ENCODE results near the gene CWC25. TPM values are rescaled to one million over a fixed set of nuclear protein-coding genes. Genes with fewer than 3 reads are reported as not detected.

CWC25 gene
- total and polyA plus RNA-seq, 9 of the 15 experiments (the other 6 are each of a cell fraction or from before 2014, with no cell fraction given) = 16.5 to 27.4 (median 23.0) TPM

DNA sequence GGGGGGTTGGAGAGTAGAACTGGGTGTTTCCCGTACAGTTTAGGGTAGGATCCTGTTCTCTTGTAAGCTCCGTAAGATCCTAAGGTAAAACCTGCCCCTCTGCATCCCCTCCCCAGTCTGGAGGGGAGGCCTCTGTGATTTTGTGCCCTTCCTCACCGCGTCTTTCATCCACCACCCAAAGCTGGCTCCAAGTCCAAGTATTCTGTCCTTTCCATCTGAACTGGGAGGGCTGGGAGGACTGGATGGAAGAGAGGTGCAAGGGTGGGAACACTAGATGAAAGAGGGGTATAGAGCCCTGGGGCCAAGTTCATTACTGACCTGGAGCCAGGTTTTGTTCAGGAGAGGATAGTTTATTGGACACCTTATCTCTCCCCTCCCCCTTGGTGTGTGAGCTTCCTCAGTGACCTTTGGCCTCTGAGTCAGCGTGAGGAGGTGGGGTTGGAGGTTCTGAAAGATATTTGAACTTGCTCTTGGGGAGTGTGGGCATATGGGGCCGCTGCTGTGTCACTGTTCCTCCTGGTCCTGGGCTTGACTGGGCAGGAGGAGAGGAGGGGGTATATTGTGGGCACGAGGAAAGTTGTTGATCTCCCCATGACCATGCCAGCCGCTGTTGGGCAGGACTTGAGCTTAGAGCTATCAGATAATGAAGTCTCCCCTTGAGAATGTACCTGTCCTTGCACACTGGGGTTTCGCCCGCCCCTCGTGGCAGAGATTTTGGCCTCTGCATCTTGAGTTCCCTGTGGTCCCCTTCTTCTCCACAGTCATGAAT is 46.3 kb upstream of the CWC25 start (continued):
- TF ChIP-seq, protein P1, sequence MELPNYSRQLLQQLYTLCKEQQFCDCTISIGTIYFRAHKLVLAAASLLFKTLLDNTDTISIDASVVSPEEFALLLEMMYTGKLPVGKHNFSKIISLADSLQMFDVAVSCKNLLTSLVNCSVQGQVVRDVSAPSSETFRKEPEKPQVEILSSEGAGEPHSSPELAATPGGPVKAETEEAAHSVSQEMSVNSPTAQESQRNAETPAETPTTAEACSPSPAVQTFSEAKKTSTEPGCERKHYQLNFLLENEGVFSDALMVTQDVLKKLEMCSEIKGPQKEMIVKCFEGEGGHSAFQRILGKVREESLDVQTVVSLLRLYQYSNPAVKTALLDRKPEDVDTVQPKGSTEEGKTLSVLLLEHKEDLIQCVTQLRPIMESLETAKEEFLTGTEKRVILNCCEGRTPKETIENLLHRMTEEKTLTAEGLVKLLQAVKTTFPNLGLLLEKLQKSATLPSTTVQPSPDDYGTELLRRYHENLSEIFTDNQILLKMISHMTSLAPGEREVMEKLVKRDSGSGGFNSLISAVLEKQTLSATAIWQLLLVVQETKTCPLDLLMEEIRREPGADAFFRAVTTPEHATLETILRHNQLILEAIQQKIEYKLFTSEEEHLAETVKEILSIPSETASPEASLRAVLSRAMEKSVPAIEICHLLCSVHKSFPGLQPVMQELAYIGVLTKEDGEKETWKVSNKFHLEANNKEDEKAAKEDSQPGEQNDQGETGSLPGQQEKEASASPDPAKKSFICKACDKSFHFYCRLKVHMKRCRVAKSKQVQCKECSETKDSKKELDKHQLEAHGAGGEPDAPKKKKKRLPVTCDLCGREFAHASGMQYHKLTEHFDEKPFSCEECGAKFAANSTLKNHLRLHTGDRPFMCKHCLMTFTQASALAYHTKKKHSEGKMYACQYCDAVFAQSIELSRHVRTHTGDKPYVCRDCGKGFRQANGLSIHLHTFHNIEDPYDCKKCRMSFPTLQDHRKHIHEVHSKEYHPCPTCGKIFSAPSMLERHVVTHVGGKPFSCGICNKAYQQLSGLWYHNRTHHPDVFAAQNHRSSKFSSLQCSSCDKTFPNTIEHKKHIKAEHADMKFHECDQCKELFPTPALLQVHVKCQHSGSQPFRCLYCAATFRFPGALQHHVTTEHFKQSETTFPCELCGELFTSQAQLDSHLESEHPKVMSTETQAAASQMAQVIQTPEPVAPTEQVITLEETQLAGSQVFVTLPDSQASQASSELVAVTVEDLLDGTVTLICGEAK (IDR thresholded peaks at IDR 0.05) = no peak
- TF ChIP-seq, protein P1 (CRISPR knock-in tag; IDR thresholded peaks at IDR 0.05) = no peak
- TF ChIP-seq CTBP1 (IDR thresholded peaks at IDR 0.05; ENCODE audit: borderline replicate concordance) = peak; percentile 64; the same call in 1 of the 2 replicates
- TF ChIP-seq SMARCA4 (IDR thresholded peaks at IDR 0.05) = peak; percentile 90
- TF ChIP-seq, protein P2, sequence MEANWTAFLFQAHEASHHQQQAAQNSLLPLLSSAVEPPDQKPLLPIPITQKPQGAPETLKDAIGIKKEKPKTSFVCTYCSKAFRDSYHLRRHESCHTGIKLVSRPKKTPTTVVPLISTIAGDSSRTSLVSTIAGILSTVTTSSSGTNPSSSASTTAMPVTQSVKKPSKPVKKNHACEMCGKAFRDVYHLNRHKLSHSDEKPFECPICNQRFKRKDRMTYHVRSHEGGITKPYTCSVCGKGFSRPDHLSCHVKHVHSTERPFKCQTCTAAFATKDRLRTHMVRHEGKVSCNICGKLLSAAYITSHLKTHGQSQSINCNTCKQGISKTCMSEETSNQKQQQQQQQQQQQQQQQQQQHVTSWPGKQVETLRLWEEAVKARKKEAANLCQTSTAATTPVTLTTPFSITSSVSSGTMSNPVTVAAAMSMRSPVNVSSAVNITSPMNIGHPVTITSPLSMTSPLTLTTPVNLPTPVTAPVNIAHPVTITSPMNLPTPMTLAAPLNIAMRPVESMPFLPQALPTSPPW (CRISPR knock-in tag; IDR thresholded peaks at IDR 0.05) = peak; percentile 74
- TF ChIP-seq MTA1 (IDR thresholded peaks at IDR 0.05; ENCODE audit: borderline replicate concordance) = 0 out of 2 replicates have a peak, but pooled peaks have one; percentile 14
- TF ChIP-seq, protein P3, sequence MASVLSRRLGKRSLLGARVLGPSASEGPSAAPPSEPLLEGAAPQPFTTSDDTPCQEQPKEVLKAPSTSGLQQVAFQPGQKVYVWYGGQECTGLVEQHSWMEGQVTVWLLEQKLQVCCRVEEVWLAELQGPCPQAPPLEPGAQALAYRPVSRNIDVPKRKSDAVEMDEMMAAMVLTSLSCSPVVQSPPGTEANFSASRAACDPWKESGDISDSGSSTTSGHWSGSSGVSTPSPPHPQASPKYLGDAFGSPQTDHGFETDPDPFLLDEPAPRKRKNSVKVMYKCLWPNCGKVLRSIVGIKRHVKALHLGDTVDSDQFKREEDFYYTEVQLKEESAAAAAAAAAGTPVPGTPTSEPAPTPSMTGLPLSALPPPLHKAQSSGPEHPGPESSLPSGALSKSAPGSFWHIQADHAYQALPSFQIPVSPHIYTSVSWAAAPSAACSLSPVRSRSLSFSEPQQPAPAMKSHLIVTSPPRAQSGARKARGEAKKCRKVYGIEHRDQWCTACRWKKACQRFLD (CRISPR knock-in tag; IDR thresholded peaks at IDR 0.05) = peak; percentile 43; the same call in 1 of the 2 replicates
- TF ChIP-seq PCBP1 (IDR thresholded peaks at IDR 0.05; ENCODE audit: low read depth, low read length, poor library complexity, severe bottlenecking) = no peak
- TF ChIP-seq, protein P4, sequence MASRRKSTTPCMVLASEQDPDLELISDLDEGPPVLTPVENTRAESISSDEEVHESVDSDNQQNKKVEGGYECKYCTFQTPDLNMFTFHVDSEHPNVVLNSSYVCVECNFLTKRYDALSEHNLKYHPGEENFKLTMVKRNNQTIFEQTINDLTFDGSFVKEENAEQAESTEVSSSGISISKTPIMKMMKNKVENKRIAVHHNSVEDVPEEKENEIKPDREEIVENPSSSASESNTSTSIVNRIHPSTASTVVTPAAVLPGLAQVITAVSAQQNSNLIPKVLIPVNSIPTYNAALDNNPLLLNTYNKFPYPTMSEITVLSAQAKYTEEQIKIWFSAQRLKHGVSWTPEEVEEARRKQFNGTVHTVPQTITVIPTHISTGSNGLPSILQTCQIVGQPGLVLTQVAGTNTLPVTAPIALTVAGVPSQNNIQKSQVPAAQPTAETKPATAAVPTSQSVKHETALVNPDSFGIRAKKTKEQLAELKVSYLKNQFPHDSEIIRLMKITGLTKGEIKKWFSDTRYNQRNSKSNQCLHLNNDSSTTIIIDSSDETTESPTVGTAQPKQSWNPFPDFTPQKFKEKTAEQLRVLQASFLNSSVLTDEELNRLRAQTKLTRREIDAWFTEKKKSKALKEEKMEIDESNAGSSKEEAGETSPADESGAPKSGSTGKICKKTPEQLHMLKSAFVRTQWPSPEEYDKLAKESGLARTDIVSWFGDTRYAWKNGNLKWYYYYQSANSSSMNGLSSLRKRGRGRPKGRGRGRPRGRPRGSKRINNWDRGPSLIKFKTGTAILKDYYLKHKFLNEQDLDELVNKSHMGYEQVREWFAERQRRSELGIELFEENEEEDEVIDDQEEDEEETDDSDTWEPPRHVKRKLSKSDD (conservative IDR thresholded peaks at IDR 0.05; ENCODE audit: low read length) = no peak
- peak; percentile 92 for TF ChIP-seq DPF2 (IDR thresholded peaks at IDR 0.05)
- TF ChIP-seq GATAD2A (IDR thresholded peaks at IDR 0.05) = peak; percentile 40; the same call in 1 of the 2 replicates

Data from K562 (cell line).